Upper lobe of left lung (tissue), 6 donors: ENCODE data around the gene SOX5. TPM values are rescaled to one million over a fixed set of nuclear protein-coding genes. Genes with fewer than 3 reads are reported as not detected.

Experiments used
- ATAC-seq, 2 donors: fragments of 200-7000 bp; cut with Tn5 transposase; one replicate each; pipeline ENCODE4 v1.9.1; 2022; ENCODE audit warnings: mild to moderate bottlenecking in 2 of 2, moderate library complexity in 2 of 2; ENCODE audit not compliant: low FRiP score in 2 of 2
- DNase-seq, 2 donors: peaks; one replicate each; pipeline ENCODE4 v3.0.0-alpha.2; 2019 to 2020
- H3K27ac ChIP-seq, 4 donors: fragments of 200-600 bp; sonication (generic); one replicate each; pipeline ENCODE4 v1.5.1; 2016 to 2019
- H3K27me3 ChIP-seq, 4 donors: fragments of 200-600 bp; sonication (generic); one replicate each; pipeline ENCODE4 v1.5.1; 2017 to 2019
- H3K36me3 ChIP-seq, 4 donors: fragments of 200-600 bp; sonication (generic); one replicate each; pipeline ENCODE4 v1.5.1; 2016 to 2019
- H3K4me1 ChIP-seq, 4 donors: fragments of 200-600 bp; sonication (generic); one replicate each; pipeline ENCODE4 v1.5.1; 2018 to 2019
- H3K4me3 ChIP-seq, 4 donors: fragments of 200-600 bp; sonication (generic); one replicate each; pipeline ENCODE4 v1.5.1; 2017 to 2019; ENCODE audit warnings: mild to moderate bottlenecking in 2 of 4, moderate library complexity in 1 of 4
- H3K9me3 ChIP-seq, 4 donors: fragments of 200-600 bp; sonication (generic); one replicate each; pipeline ENCODE4 v1.5.1; 2018 to 2019
- CTCF ChIP-seq, 6 experiments: fragments of 450-650 bp in 4 of 6; fragments of 200-600 bp in 2 of 6; sonication (generic) in 2 of 6; IDR thresholded peaks; one replicate each; pipeline ENCODE4 v1.5.1; 2016 to 2019; ENCODE audit warnings: antibody characterized with exemption in 6 of 6
- EP300 ChIP-seq, 4 donors: sonication (generic); formaldehyde crosslinking; IDR thresholded peaks; one replicate each; pipeline ENCODE4 v1.5.1; 2017; ENCODE audit warnings: antibody characterized with exemption in 4 of 4, control low read depth in 2 of 4
- POLR2A ChIP-seq, 4 donors: fragments of 450-650 bp; IDR thresholded peaks; one replicate each; pipeline ENCODE4 v1.5.1; 2016 to 2017; ENCODE audit warnings: antibody characterized with exemption in 4 of 4, mild to moderate bottlenecking in 2 of 4
- POLR2AphosphoS5 ChIP-seq, 2 donors: sonication (generic); formaldehyde crosslinking; IDR thresholded peaks; one replicate each; pipeline ENCODE4 v1.5.1; 2017; ENCODE audit warnings: antibody characterized with exemption in 2 of 2
- WGBS, 2 donors: methylation state at CpG; one replicate each; pipeline ENCODE4 v1.1.5; 2017 to 2018; 5-methylcytosine and 5-hydroxymethylcytosine counted together
- total RNA-seq, 6 donors: library from RNA; depleted of rRNA in 4 of 6; stranded (reverse); fragments of >200 nt in 4 of 6; gene quantifications; one replicate each; pipeline versions ENCODE4 v1.1.0 to v1.2.1, GENCODE V29; 2016 to 2021
- donor health status: DM: no; HTN: no; CAD: no; lungs with moderate emphysema.
- donor health status: DM: no; HTN: yes; CAD: no; lungs with severe emphysema.

Gene SOX5
- total RNA-seq, 6 donors from 2014 or later, result 9.6 to 31.4 (median 14.5) TPM

- ATAC-seq (no peak), DNase-seq (no peak)
- H3K4me3 ChIP-seq, result no peak overlapping the region
- WGBS, 2 donors, result 89 to 90% methylated on average over 7 of the region's 7 CpGs
- no peaks in the 10 kb centered on the region for H3K27me3 ChIP-seq
- no peaks in the 10 kb centered on the region for H3K36me3 ChIP-seq
- no peak for TF ChIP-seq EP300 (IDR thresholded peaks at IDR 0.05)
- TF ChIP-seq POLR2A (IDR thresholded peaks at IDR 0.05), result no peak
- TF ChIP-seq POLR2AphosphoS5 (IDR thresholded peaks at IDR 0.05), result no peak
- TF ChIP-seq CTCF (IDR thresholded peaks at IDR 0.05), result no peak
- H3K27ac ChIP-seq, result no peak overlapping the region
- H3K9me3 ChIP-seq, result no peaks in the 10 kb centered on the region
- no peaks in the 10 kb centered on the region for H3K4me1 ChIP-seq
These were observed 413.2 kb downstream of the SOX5 start for GRCh38 chr12:23536293-23536692.

GRCh38 chr12:23535441-23535840, 414.0 kb downstream of the SOX5 start:
- ATAC-seq, result no peak
- no peaks in the 10 kb centered on the region for H3K4me1 ChIP-seq

GRCh38 chr12:23534196-23534595, 415.3 kb downstream of the SOX5 start:
- Histone ChIP-seq H3K4me1 (no peaks in the 10 kb centered on the region), H3K27ac (no peak overlapping the region), H3K36me3 (no peaks in the 10 kb centered on the region), H3K27me3 (no peaks in the 10 kb centered on the region), H3K4me3 (no peak overlapping the region), H3K9me3 (no peaks in the 10 kb centered on the region)
- no peak for TF ChIP-seq POLR2A (IDR thresholded peaks at IDR 0.05)
- TF ChIP-seq CTCF (IDR thresholded peaks at IDR 0.05), result no peak
- no peak for TF ChIP-seq EP300 (IDR thresholded peaks at IDR 0.05)
- no peak for TF ChIP-seq POLR2AphosphoS5 (IDR thresholded peaks at IDR 0.05)
- 95% methylated on average over 8 of the region's 8 CpGs for WGBS, 2 donors
- DNase-seq, result no peak
- ATAC-seq, result no peak

More at GRCh38 chr12:23535441-23535840, 414.0 kb downstream of the SOX5 start:
- no peak for TF ChIP-seq CTCF (IDR thresholded peaks at IDR 0.05)
- no peak for TF ChIP-seq POLR2AphosphoS5 (IDR thresholded peaks at IDR 0.05)
- no peak for TF ChIP-seq EP300 (IDR thresholded peaks at IDR 0.05)
- no peak for TF ChIP-seq POLR2A (IDR thresholded peaks at IDR 0.05)
- H3K9me3 ChIP-seq, result no peaks in the 10 kb centered on the region
- no peak for DNase-seq
- H3K27me3 ChIP-seq, result no peaks in the 10 kb centered on the region
- H3K4me3 ChIP-seq, result no peak overlapping the region
- WGBS, 2 donors, result 84 to 96% methylated on average over 1 of the region's 1 CpG
- H3K36me3 ChIP-seq, result no peaks in the 10 kb centered on the region
- no peak overlapping the region for H3K27ac ChIP-seq

GRCh38 chr12:23533699-23534098, 415.8 kb downstream of the SOX5 start:
- TF ChIP-seq POLR2A (IDR thresholded peaks at IDR 0.05), result no peak
- no peak for TF ChIP-seq EP300 (IDR thresholded peaks at IDR 0.05)
- no peak for TF ChIP-seq CTCF (IDR thresholded peaks at IDR 0.05)
- no peak for TF ChIP-seq POLR2AphosphoS5 (IDR thresholded peaks at IDR 0.05)
- ATAC-seq (no peak), DNase-seq (no peak)
- Histone ChIP-seq H3K36me3 (no peaks in the 10 kb centered on the region), H3K4me3 (no peak overlapping the region), H3K4me1 (no peaks in the 10 kb centered on the region), H3K9me3 (no peaks in the 10 kb centered on the region), H3K27ac (no peak overlapping the region), H3K27me3 (no peaks in the 10 kb centered on the region)
- 91 to 92% methylated on average over 1 of the region's 1 CpG for WGBS, 2 donors

- Histone ChIP-seq H3K9me3 (no peaks in the 10 kb centered on the region), H3K4me1 (no peaks in the 10 kb centered on the region), H3K27me3 (no peaks in the 10 kb centered on the region), H3K27ac (no peak overlapping the region), H3K36me3 (no peaks in the 10 kb centered on the region), H3K4me3 (no peak overlapping the region)
- TF ChIP-seq POLR2AphosphoS5 (IDR thresholded peaks at IDR 0.05), result no peak
- TF ChIP-seq EP300 (IDR thresholded peaks at IDR 0.05), result no peak
- TF ChIP-seq POLR2A (IDR thresholded peaks at IDR 0.05), result no peak
- TF ChIP-seq CTCF (IDR thresholded peaks at IDR 0.05), result no peak
- ATAC-seq, result no peak
- DNase-seq, result no peak
These were observed 416.2 kb downstream of the SOX5 start for GRCh38 chr12:23533265-23533664.
